Glutamatergic neuron (in vitro differentiated cells): ENCODE measurements around the gene AKT1. TPM values are rescaled to one million over a fixed set of nuclear protein-coding genes. Genes with fewer than 3 reads are reported as not detected.

ENCODE experiments used
- DNase-seq: peaks from one replicate; pipeline ENCODE4 v3.0.0; 2022
- H3K27ac Mint-ChIP-seq: one replicate; pipeline ENCODE4 v1.8.0; 2020; ENCODE audit warnings: mild to moderate bottlenecking, mixed read lengths, inconsistent platforms; ENCODE audit not compliant: unreplicated experiment
- H3K27me3 Mint-ChIP-seq: one replicate; pipeline ENCODE4 v1.8.0; 2020; ENCODE audit warnings: mild to moderate bottlenecking, moderate library complexity, mixed read lengths, inconsistent platforms; ENCODE audit not compliant: unreplicated experiment
- H3K36me3 Mint-ChIP-seq: one replicate; pipeline ENCODE4 v1.8.0; 2020; ENCODE audit warnings: mild to moderate bottlenecking, mixed read lengths, inconsistent platforms; ENCODE audit not compliant: unreplicated experiment
- H3K4me1 Mint-ChIP-seq: one replicate; pipeline ENCODE4 v1.8.0; 2020; ENCODE audit warnings: mild to moderate bottlenecking, low read depth, mixed read lengths, inconsistent platforms; ENCODE audit not compliant: unreplicated experiment
- H3K4me3 Mint-ChIP-seq: one replicate; pipeline ENCODE4 v1.8.0; 2020; ENCODE audit warnings: mild to moderate bottlenecking, mixed read lengths, inconsistent platforms; ENCODE audit not compliant: unreplicated experiment
- H3K9me3 Mint-ChIP-seq: one replicate; pipeline ENCODE4 v1.8.0; 2020; ENCODE audit warnings: mild to moderate bottlenecking, moderate library complexity, mixed read lengths, inconsistent platforms; ENCODE audit not compliant: unreplicated experiment
- CTCF ChIP-seq: fragments of 200-600 bp; sonication (generic); IDR thresholded peaks from one replicate; pipeline ENCODE4 v1.5.0; 2021; ENCODE audit not compliant: partially characterized antibody, unreplicated experiment
- total RNA-seq: library from RNA; stranded (reverse); fragmentation: NEBNext Ultra II Directional; extraction: Animal tissue kit (Norgen Biotek cat#: 25700); gene quantifications from one replicate; pipeline ENCODE4 v1.2.1, GENCODE V29; 2021; ENCODE audit not compliant: unreplicated experiment

The AKT1 gene
- total RNA-seq, 1 donor from 2014 or later: 300 TPM

DNA sequence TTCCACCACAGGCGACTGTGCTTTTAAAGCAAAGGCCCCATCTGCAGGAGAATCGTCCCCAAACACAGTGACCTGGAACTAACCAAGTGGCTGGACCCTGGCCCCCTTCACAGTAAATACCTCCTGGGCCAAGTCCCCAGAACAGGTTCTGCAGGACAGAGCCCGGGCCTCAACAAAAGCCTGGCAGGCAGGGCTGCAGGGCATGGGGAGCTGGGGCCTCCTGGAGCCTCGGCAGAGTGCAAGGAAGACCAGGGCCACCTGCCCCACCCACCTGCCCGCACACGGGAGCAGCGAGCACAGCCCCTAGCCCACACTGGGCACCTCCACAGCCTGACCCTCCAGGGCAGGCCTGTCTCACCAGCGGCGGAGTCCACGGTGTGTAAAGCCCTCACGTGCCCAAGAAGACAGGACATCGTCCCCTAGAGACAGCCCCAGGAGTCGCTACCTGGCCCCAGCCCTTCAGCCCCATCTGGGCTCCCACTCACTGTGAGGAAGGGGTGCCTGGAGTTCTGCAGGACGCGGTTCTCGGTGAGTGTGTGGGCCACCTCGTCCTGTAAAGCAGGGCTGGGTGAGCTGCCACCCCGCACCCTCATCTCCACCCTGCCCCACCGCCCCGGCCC, 21.0 kb downstream of the AKT1 start:
- Mint-ChIP-seq H3K36me3 (peaks cover 7% of the 10 kb centered on the region), H3K27me3 (peaks cover 12% of the 10 kb centered on the region), H3K27ac (no peak overlapping the region), H3K4me1 (peaks cover 9% of the 10 kb centered on the region), H3K9me3 (peaks cover 15% of the 10 kb centered on the region), H3K4me3 (no peak overlapping the region)
- no peak for DNase-seq
- no peak for TF ChIP-seq CTCF

DNA sequence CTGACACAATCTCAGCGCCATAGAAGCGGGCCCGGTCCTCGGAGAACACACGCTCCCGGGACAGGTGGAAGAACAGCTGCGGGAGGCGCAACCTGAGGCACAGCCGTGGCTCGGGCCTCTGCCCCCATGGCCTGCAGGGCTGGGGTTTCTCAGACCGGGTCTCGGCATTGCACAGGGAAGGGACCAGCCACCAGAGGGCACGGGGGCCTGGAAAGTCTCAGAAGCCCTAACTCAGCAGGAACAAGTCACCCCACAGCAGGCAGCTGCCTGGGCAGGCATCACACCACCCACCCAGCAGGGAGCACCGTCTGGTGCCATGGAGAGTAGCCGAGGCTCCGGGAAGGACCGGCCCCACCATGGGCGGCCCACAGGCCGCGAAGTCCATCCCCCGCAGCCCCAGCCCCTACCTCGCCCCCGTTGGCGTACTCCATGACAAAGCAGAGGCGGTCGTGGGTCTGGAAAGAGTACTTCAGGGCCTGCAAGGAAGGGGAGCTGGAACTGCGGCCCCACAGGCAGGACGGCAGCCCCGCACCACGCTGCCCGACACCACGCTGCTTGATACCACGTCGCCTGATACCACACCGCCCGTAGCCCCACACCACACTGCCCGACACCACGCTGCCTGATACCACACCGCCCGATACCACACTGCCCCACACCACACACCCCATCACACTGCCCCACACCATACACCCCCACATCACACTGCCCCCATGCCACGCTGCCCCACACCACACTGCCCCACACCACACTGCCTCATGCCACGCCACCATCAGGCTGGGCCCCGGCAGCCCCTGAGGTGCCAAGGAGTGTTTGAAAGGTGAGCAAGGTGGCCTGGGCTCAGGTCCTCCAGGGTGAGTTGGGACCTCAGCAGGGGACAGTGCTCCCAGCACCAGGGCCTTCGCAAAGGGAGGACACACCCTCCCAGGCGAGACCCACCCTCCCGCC, 21.8 kb downstream of the AKT1 start:
- H3K27ac Mint-ChIP-seq: no peak overlapping the region
- peaks cover 15% of the 10 kb centered on the region for H3K27me3 Mint-ChIP-seq
- H3K4me1 Mint-ChIP-seq: peaks cover 11% of the 10 kb centered on the region
- no peak for TF ChIP-seq CTCF
- H3K9me3 Mint-ChIP-seq: peaks cover 17% of the 10 kb centered on the region
- peaks cover 7% of the 10 kb centered on the region for H3K36me3 Mint-ChIP-seq
- H3K4me3 Mint-ChIP-seq: no peak overlapping the region
- DNase-seq: no peak

- no peak overlapping the region for H3K27ac Mint-ChIP-seq
- peaks cover 23% of the 10 kb centered on the region for H3K9me3 Mint-ChIP-seq
- no peak overlapping the region for H3K4me3 Mint-ChIP-seq
Observed at GRCh38 chr14:104772707-104773504, 22.6 kb downstream of the AKT1 start.

GRCh38 chr14:104771918-104772706, 23.4 kb downstream of the AKT1 start:
- Mint-ChIP-seq H3K9me3 (peaks cover 23% of the 10 kb centered on the region), H3K4me3 (no peak overlapping the region), H3K27me3 (peaks cover 16% of the 10 kb centered on the region), H3K36me3 (peaks cover 7% of the 10 kb centered on the region), H3K4me1 (peaks cover 10% of the 10 kb centered on the region), H3K27ac (no peak overlapping the region)
- TF ChIP-seq CTCF: no peak
- no peak for DNase-seq

More at GRCh38 chr14:104772707-104773504, 22.6 kb downstream of the AKT1 start:
- no peak for DNase-seq
- Mint-ChIP-seq H3K36me3 (peaks cover 7% of the 10 kb centered on the region), H3K4me1 (peaks cover 10% of the 10 kb centered on the region), H3K27me3 (peaks cover 18% of the 10 kb centered on the region)
- no peak for TF ChIP-seq CTCF
